IPS-18a (cell line): ENCODE measurements around the gene ARHGAP30.

Experiments used
- H3K27ac ChIP-seq: one replicate; pipeline ENCODE4 v1.5.1; 2013; ENCODE audit warnings: low read length
- H3K27me3 ChIP-seq: one replicate; pipeline ENCODE4 v1.6.1; 2013; ENCODE audit warnings: mild to moderate bottlenecking, low read length; ENCODE audit not compliant: control insufficient read depth, insufficient read depth
- H3K36me3 ChIP-seq: one replicate; pipeline ENCODE4 v1.6.1; 2013; ENCODE audit warnings: low read depth, low read length; ENCODE audit not compliant: control insufficient read depth
- H3K4me1 ChIP-seq: one replicate; pipeline ENCODE4 v1.6.1; 2013; ENCODE audit warnings: low read depth, low read length; ENCODE audit not compliant: control insufficient read depth
- H3K4me3 ChIP-seq: one replicate; pipeline ENCODE4 v1.5.1; 2013; ENCODE audit warnings: low read length
- H3K9ac ChIP-seq: one replicate; pipeline ENCODE4 v1.6.1; 2013; ENCODE audit warnings: mild to moderate bottlenecking, low read length, moderate library complexity
- H3K9me3 ChIP-seq: one replicate; pipeline ENCODE4 v1.6.1; 2013; ENCODE audit warnings: low read depth, low read length; ENCODE audit not compliant: control insufficient read depth

The ARHGAP30 gene

GRCh38 chr1:161088587-161089110 is 19.0 kb upstream of the ARHGAP30 start:
- Histone ChIP-seq H3K36me3 (no peaks in the 10 kb centered on the region), H3K27me3 (no peaks in the 10 kb centered on the region), H3K9ac (no peak overlapping the region), H3K4me3 (no peak overlapping the region), H3K9me3 (no peaks in the 10 kb centered on the region), H3K4me1 (no peaks in the 10 kb centered on the region), H3K27ac (no peak overlapping the region)

- H3K36me3 ChIP-seq: no peaks in the 10 kb centered on the region
- H3K4me1 ChIP-seq: no peaks in the 10 kb centered on the region
- no peaks in the 10 kb centered on the region for H3K9me3 ChIP-seq
- no peak overlapping the region for H3K9ac ChIP-seq
- no peak overlapping the region for H3K27ac ChIP-seq
- no peaks in the 10 kb centered on the region for H3K27me3 ChIP-seq
- no peak overlapping the region for H3K4me3 ChIP-seq
Measured at GRCh38 chr1:161086457-161086856, 16.8 kb upstream of the ARHGAP30 start.

GRCh38 chr1:161085165-161085564 is 15.5 kb upstream of the ARHGAP30 start:
- no peak overlapping the region for H3K4me3 ChIP-seq
- H3K27ac ChIP-seq: no peak overlapping the region
- no peaks in the 10 kb centered on the region for H3K36me3 ChIP-seq
- H3K9me3 ChIP-seq: no peaks in the 10 kb centered on the region
- no peaks in the 10 kb centered on the region for H3K27me3 ChIP-seq
- peaks cover 5% of the 10 kb centered on the region for H3K4me1 ChIP-seq
- H3K9ac ChIP-seq: no peak overlapping the region

GRCh38 chr1:161084597-161084988 is 14.9 kb upstream of the ARHGAP30 start:
- H3K9me3 ChIP-seq: no peaks in the 10 kb centered on the region
- no peak overlapping the region for H3K27ac ChIP-seq
- no peaks in the 10 kb centered on the region for H3K27me3 ChIP-seq
- H3K4me1 ChIP-seq: peaks cover 5% of the 10 kb centered on the region
- no peak overlapping the region for H3K9ac ChIP-seq
- no peaks in the 10 kb centered on the region for H3K36me3 ChIP-seq
- no peak overlapping the region for H3K4me3 ChIP-seq

GRCh38 chr1:161083748-161084596 is 14.3 kb upstream of the ARHGAP30 start:
- H3K27ac ChIP-seq: no peak overlapping the region
- no peak overlapping the region for H3K9ac ChIP-seq

GRCh38 chr1:161082996-161083747 is 13.5 kb upstream of the ARHGAP30 start:
- Histone ChIP-seq H3K9me3 (no peaks in the 10 kb centered on the region), H3K9ac (no peak overlapping the region), H3K4me1 (peaks cover 5% of the 10 kb centered on the region), H3K36me3 (no peaks in the 10 kb centered on the region), H3K27me3 (no peaks in the 10 kb centered on the region), H3K27ac (no peak overlapping the region), H3K4me3 (no peak overlapping the region)

More at GRCh38 chr1:161083748-161084596, 14.3 kb upstream of the ARHGAP30 start:
- Histone ChIP-seq H3K36me3 (no peaks in the 10 kb centered on the region), H3K9me3 (no peaks in the 10 kb centered on the region), H3K27me3 (no peaks in the 10 kb centered on the region), H3K4me1 (peaks cover 5% of the 10 kb centered on the region), H3K4me3 (no peak overlapping the region)

- Histone ChIP-seq H3K27me3 (no peaks in the 10 kb centered on the region), H3K9me3 (no peaks in the 10 kb centered on the region), H3K27ac (no peak overlapping the region), H3K4me3 (no peak overlapping the region), H3K4me1 (peaks cover 5% of the 10 kb centered on the region), H3K36me3 (no peaks in the 10 kb centered on the region), H3K9ac (no peak overlapping the region)
Measured at GRCh38 chr1:161082483-161082882, 12.8 kb upstream of the ARHGAP30 start.

- H3K4me3 ChIP-seq: no peak overlapping the region
- no peaks in the 10 kb centered on the region for H3K36me3 ChIP-seq
- no peaks in the 10 kb centered on the region for H3K27me3 ChIP-seq
- no peak overlapping the region for H3K27ac ChIP-seq
- no peak overlapping the region for H3K9ac ChIP-seq
- no peaks in the 10 kb centered on the region for H3K9me3 ChIP-seq
- H3K4me1 ChIP-seq: peaks cover 5% of the 10 kb centered on the region
Measured at GRCh38 chr1:161081519-161081918, 11.8 kb upstream of the ARHGAP30 start.

GRCh38 chr1:161080441-161081405 is 11.0 kb upstream of the ARHGAP30 start:
- H3K4me1 ChIP-seq: peaks cover 5% of the 10 kb centered on the region
- no peak overlapping the region for H3K9ac ChIP-seq
- no peaks in the 10 kb centered on the region for H3K27me3 ChIP-seq
- no peaks in the 10 kb centered on the region for H3K36me3 ChIP-seq
- H3K27ac ChIP-seq: no peak overlapping the region
- no peaks in the 10 kb centered on the region for H3K9me3 ChIP-seq
- no peak overlapping the region for H3K4me3 ChIP-seq

- Histone ChIP-seq H3K27me3 (no peaks in the 10 kb centered on the region), H3K9me3 (no peaks in the 10 kb centered on the region), H3K36me3 (no peaks in the 10 kb centered on the region), H3K4me3 (no peak overlapping the region), H3K9ac (no peak overlapping the region), H3K27ac (no peak overlapping the region), H3K4me1 (peaks cover 5% of the 10 kb centered on the region)
Measured at GRCh38 chr1:161079436-161080110, 9.9 kb upstream of the ARHGAP30 start.
